Pancreas (tissue), 10 donors: Measurements from ENCODE around the gene ORAI3. TPM values are rescaled to one million over a fixed set of nuclear protein-coding genes. Genes with fewer than 3 reads are reported as not detected.

ENCODE experiments used
- ATAC-seq, 4 donors: fragments of 200-7000 bp; cut with Tn5 transposase; one replicate each; pipeline versions ENCODE4 v1.8.0 to v1.9.1; 2020; ENCODE audit warnings: mild to moderate bottlenecking in 4 of 4, moderate library complexity in 4 of 4
- DNase-seq, 6 donors: peaks; one replicate each; pipeline ENCODE4 v3.0.0-alpha.2; 2020
- FAIRE-seq: peaks from 2 replicates; lab custom pipeline; 2012; peaks lifted over from hg19 to GRCh38; lab: Jason Lieb, UNC
- H3K27ac ChIP-seq, 4 donors: fragments of 200-600 bp; sonication (generic); 1 replicate in 3 of 4; 2 replicates in 1 of 4; pipeline versions ENCODE4 v1.5.0 to v1.8.0; 2020
- H3K27me3 ChIP-seq, 4 donors: fragments of 200-600 bp; one replicate each; pipeline ENCODE4 v1.8.0; 2021
- H3K36me3 ChIP-seq, 3 donors: fragments of 200-600 bp; sonication (generic) in 1 of 3; one replicate each; pipeline versions ENCODE4 v1.5.0 to v1.8.0; 2020 to 2021
- H3K4me1 ChIP-seq, 3 donors: fragments of 200-600 bp; one replicate each; pipeline ENCODE4 v1.8.0; 2021
- H3K4me3 ChIP-seq, 4 donors: fragments of 200-600 bp; sonication (generic) in 2 of 4; one replicate each; pipeline versions ENCODE4 v1.5.0 to v1.8.0; 2020 to 2021
- H3K9me3 ChIP-seq, 4 donors: fragments of 200-600 bp; one replicate each; pipeline ENCODE4 v1.8.0; 2021
- WGBS, 2 donors: extraction: QIAGEN DNeasy Blood & Tissue Kit; methylation state at CpG; one replicate each; pipeline ENCODE4 v1.1.7; 2013; 5-methylcytosine and 5-hydroxymethylcytosine counted together
- intact Hi-C, 3 donors: fragments of 100-400 bp; cut with DNase I; formaldehyde crosslinking; loops; one replicate each; pipeline versions ENCODE4 v1.11.1 to v1.14.2; 2022
- polyA plus RNA-seq, 2 donors: library from polyadenylated mRNA; stranded (reverse); fragments of 200-250 nt; gene quantifications; one replicate each; pipeline ENCODE4 v1.2.3, GENCODE V29; 2013
- total RNA-seq, 6 donors: library from RNA; stranded (reverse); fragmentation: NEBNext Ultra II Directional in 4 of 6; extraction: Animal tissue kit (Norgen Biotek cat#: 25700) in 4 of 6; gene quantifications; one replicate each; pipeline versions ENCODE4 v1.2.1 to v1.2.4, GENCODE V29; 2021 to 2023
- TF ChIP-seq, protein P1 (sequence below), 4 donors: fragments of 200-600 bp; sonication (generic) in 3 of 4; IDR thresholded peaks; one replicate each; pipeline versions ENCODE4 v1.5.0 to v1.8.0; 2021; ENCODE audit warnings: antibody characterized with exemption in 4 of 4
- donor health status: healthy with polysubstance abuse.
- donor health status: DM: no; HTN: no; CAD: no; lungs with moderate emphysema.
- donor health status: DM: no; HTN: no; CAD: no.
- donor health status: control.
- donor health status: control.
- donor health status: Bipolar disorder and iron deficiency.
- donor health status: DM: yes; HTN: yes; CAD: no.
- donor health status: DM: no; HTN: no; CAD: no.
- donor health status: DM: no; HTN: no; CAD: no.
- donor health status: DM: yes; HTN: yes; CAD: no.

The ORAI3 gene
- total and polyA plus RNA-seq, 8 donors: 8.6 to 12.5 (median 10.4) TPM

GRCh38 chr16:30983898-30984610 is 35.2 kb downstream of the ORAI3 start:
- DNase-seq: peak in 3 of 6 donors; percentile 36 to 68 (median 39)
- no peak for ATAC-seq
- H3K27ac ChIP-seq: no peak overlapping the region
- no peaks in the 10 kb centered on the region for H3K9me3 ChIP-seq
- FAIRE-seq: no peak
- H3K4me3 ChIP-seq: no peak overlapping the region
- peaks cover 0 to 24% (median 0%) of the 10 kb centered on the region in 3 donors for H3K36me3 ChIP-seq
- WGBS, 2 donors: 86 to 89% methylated on average over 13 to 14 of the region's 14 CpGs
- H3K27me3 ChIP-seq: no peaks in the 10 kb centered on the region
- TF ChIP-seq, protein P1, sequence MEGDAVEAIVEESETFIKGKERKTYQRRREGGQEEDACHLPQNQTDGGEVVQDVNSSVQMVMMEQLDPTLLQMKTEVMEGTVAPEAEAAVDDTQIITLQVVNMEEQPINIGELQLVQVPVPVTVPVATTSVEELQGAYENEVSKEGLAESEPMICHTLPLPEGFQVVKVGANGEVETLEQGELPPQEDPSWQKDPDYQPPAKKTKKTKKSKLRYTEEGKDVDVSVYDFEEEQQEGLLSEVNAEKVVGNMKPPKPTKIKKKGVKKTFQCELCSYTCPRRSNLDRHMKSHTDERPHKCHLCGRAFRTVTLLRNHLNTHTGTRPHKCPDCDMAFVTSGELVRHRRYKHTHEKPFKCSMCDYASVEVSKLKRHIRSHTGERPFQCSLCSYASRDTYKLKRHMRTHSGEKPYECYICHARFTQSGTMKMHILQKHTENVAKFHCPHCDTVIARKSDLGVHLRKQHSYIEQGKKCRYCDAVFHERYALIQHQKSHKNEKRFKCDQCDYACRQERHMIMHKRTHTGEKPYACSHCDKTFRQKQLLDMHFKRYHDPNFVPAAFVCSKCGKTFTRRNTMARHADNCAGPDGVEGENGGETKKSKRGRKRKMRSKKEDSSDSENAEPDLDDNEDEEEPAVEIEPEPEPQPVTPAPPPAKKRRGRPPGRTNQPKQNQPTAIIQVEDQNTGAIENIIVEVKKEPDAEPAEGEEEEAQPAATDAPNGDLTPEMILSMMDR (IDR thresholded peaks at IDR 0.05): no peak
- intact Hi-C loops: loop anchor here in 2 of 3 donors (5.0 to 10.0 kb wide), 3 partner anchors 101 to 463 kb away; partner anchors contain the start of genes PRSS53 (in 1 of the 2) and ZNF843 (in 1 of the 2)
- H3K4me1 ChIP-seq: peaks cover 0 to 7% (median 0%) of the 10 kb centered on the region in 3 donors

- Histone ChIP-seq H3K4me1 (peaks cover 0 to 7% (median 0%) of the 10 kb centered on the region in 3 donors), H3K4me3 (peak within 1 kb of the TSS; percentile 24 to 61 (median 36)), H3K27me3 (no peaks in the 10 kb centered on the region), H3K27ac (peak within 1 kb of the TSS; percentile 85 to 87 (median 86)), H3K36me3 (peaks cover 0 to 17% (median 0%) of the 10 kb centered on the region in 3 donors), H3K9me3 (no peaks in the 10 kb centered on the region)
- peak; percentile 88 to 100 (median 94) for DNase-seq
- intact Hi-C loops: loop anchor here in 2 of 3 donors (5.0 to 10.0 kb wide), 4 partner anchors 100 to 462 kb away; partner anchors contain the start of genes PRSS53 (in 1 of the 2) and ZNF843 (in 1 of the 2)
- WGBS, 2 donors: 16 to 17% methylated on average over 23 to 24 of the region's 24 CpGs
- TF ChIP-seq, protein P1 (IDR thresholded peaks at IDR 0.05): peak; percentile 93 to 97 (median 96)
- no peak for FAIRE-seq
- peak; percentile 89 to 96 (median 94) for ATAC-seq
These were observed 36.0 kb downstream of the ORAI3 start, which contains the start of gene HSD3B7 for GRCh38 chr16:30984669-30985400. HSD3B7 (plus strand) TSS chr16:30985207; CDS start chr16:30985659, 452 bp downstream.

GRCh38 chr16:30985401-30986128 is 36.7 kb downstream of the ORAI3 start:
- TF ChIP-seq, protein P1 (IDR thresholded peaks at IDR 0.05): no peak
- H3K27ac ChIP-seq: peak overlapping the region; percentile 85 to 87 (median 86)
- 16 to 20% methylated on average over 19 to 20 of the region's 20 CpGs for WGBS, 2 donors
- DNase-seq: peak; percentile 85 to 97 (median 91)
- FAIRE-seq: no peak
- H3K27me3 ChIP-seq: no peaks in the 10 kb centered on the region
- peaks cover 0 to 7% (median 0%) of the 10 kb centered on the region in 3 donors for H3K4me1 ChIP-seq
- H3K4me3 ChIP-seq: peak overlapping the region; percentile 24 to 61 (median 36)
- H3K36me3 ChIP-seq: peaks cover 0 to 10% (median 0%) of the 10 kb centered on the region in 3 donors
- ATAC-seq: peak; percentile 92 to 94 (median 94)
- no peaks in the 10 kb centered on the region for H3K9me3 ChIP-seq
- intact Hi-C loops: loop anchor here in 2 of 3 donors (2.0 to 10.0 kb wide), 4 partner anchors 99 to 459 kb away; partner anchors contain the start of genes PRSS53 (in 1 of the 2) and ZNF843 (in 1 of the 2)
